GM23338 (cell line): Measurements from ENCODE around the gene FHIT. TPM values are rescaled to one million over a fixed set of nuclear protein-coding genes. Genes with fewer than 3 reads are reported as not detected.

Experiments used
- ATAC-seq: fragments of 200-7000 bp; cut with Tn5 transposase; 3 replicates; pipeline ENCODE4 v1.9.1; 2020
- DNase-seq: peaks from one replicate; pipeline ENCODE4 v3.0.0-alpha.2; 2015; ENCODE audit warnings: low spot score
- H2AFZ ChIP-seq: fragments of 200-600 bp; sonication (generic); 2 replicates; pipeline ENCODE4 v1.8.0; 2016; ENCODE audit warnings: antibody characterized with exemption, mild to moderate bottlenecking, moderate library complexity
- H3F3A ChIP-seq: fragments of 200-600 bp; sonication (generic); replicated peaks from 2 replicates; pipeline ENCODE4 v1.8.0; 2017; ENCODE audit warnings: antibody characterized with exemption, mixed run types, low read depth
- H3K27ac ChIP-seq: fragments of 200-600 bp; sonication (generic); 2 replicates; pipeline ENCODE4 v1.6.1; 2016; ENCODE audit warnings: low read depth
- H3K27me3 ChIP-seq: fragments of 200-600 bp; sonication (generic); 2 replicates; pipeline ENCODE4 v1.8.0; 2016; ENCODE audit warnings: mild to moderate bottlenecking, mixed run types, moderate library complexity; ENCODE audit not compliant: insufficient read depth
- H3K36me3 ChIP-seq: fragments of 200-600 bp; sonication (generic); 2 replicates; pipeline ENCODE4 v1.8.0; 2016; ENCODE audit warnings: mild to moderate bottlenecking; ENCODE audit not compliant: insufficient read depth
- H3K4me1 ChIP-seq: fragments of 200-600 bp; sonication (generic); 2 replicates; pipeline ENCODE4 v1.8.0; 2016; ENCODE audit warnings: mild to moderate bottlenecking, moderate library complexity; ENCODE audit not compliant: insufficient read depth
- H3K4me2 ChIP-seq: fragments of 200-600 bp; sonication (generic); 2 replicates; pipeline ENCODE4 v1.7.1; 2017; ENCODE audit warnings: mixed run types
- H3K4me3 ChIP-seq: fragments of 200-600 bp; sonication (generic); 2 replicates; pipeline ENCODE4 v1.6.1; 2016; ENCODE audit warnings: mixed run types
- H3K79me2 ChIP-seq: fragments of 200-600 bp; sonication (generic); replicated peaks from 2 replicates; pipeline ENCODE4 v1.8.0; 2017; ENCODE audit warnings: mild to moderate bottlenecking; ENCODE audit not compliant: insufficient read depth
- H3K9me2 ChIP-seq: fragments of 200-600 bp; sonication (generic); 2 replicates; pipeline ENCODE4 v1.8.0; 2017; ENCODE audit not compliant: insufficient read depth
- H4K20me1 ChIP-seq: fragments of 200-600 bp; sonication (generic); replicated peaks from 2 replicates; pipeline ENCODE4 v1.8.0; 2017; ENCODE audit warnings: mild to moderate bottlenecking; ENCODE audit not compliant: insufficient read depth
- H3K27ac Mint-ChIP-seq: 2 replicates; pipeline ENCODE4 v1.8.0; 2020; ENCODE audit warnings: inconsistent platforms, mild to moderate bottlenecking, moderate library complexity, mixed read lengths
- H3K27me3 Mint-ChIP-seq: 3 replicates; pipeline ENCODE4 v1.8.0; 2022; ENCODE audit warnings: low read depth, mild to moderate bottlenecking, moderate library complexity, mixed read lengths, inconsistent platforms; ENCODE audit not compliant: insufficient read depth, poor library complexity
- H3K36me3 Mint-ChIP-seq: 3 replicates; pipeline ENCODE4 v1.8.0; 2021; ENCODE audit warnings: low read depth, mild to moderate bottlenecking, inconsistent platforms, moderate library complexity, mixed read lengths
- H3K4me1 Mint-ChIP-seq: 3 replicates; pipeline ENCODE4 v1.8.0; 2020; ENCODE audit warnings: mild to moderate bottlenecking, inconsistent platforms, mixed read lengths
- H3K4me3 Mint-ChIP-seq: 3 replicates; pipeline ENCODE4 v1.8.0; 2021; ENCODE audit warnings: moderate library complexity, mild to moderate bottlenecking, inconsistent platforms, mixed read lengths
- H3K9me3 Mint-ChIP-seq: 3 replicates; pipeline ENCODE4 v1.8.0; 2020; ENCODE audit warnings: moderate library complexity, mild to moderate bottlenecking, inconsistent platforms, mixed read lengths
- CREB1 ChIP-seq: fragments of 250-450 bp; sonication (Bioruptor Pico); IDR thresholded peaks from 2 replicates; pipeline ENCODE4 v1.5.0; 2020; ENCODE audit warnings: low read depth, mild to moderate bottlenecking, moderate library complexity
- ETS1 ChIP-seq: IDR thresholded peaks from 2 replicates; pipeline ENCODE4 v1.6.1; 2016; ENCODE audit warnings: antibody characterized with exemption
- EZH2 ChIP-seq: fragments of 200-600 bp; sonication (generic); IDR thresholded peaks from one replicate; pipeline ENCODE4 v1.8.0; 2017; ENCODE audit warnings: antibody characterized with exemption, mild to moderate bottlenecking, low read depth; ENCODE audit not compliant: unreplicated experiment
- EZH2phosphoT487 ChIP-seq: fragments of 200-600 bp; sonication (generic); IDR thresholded peaks from one replicate; pipeline ENCODE4 v1.8.1; 2018; ENCODE audit warnings: antibody characterized with exemption; ENCODE audit not compliant: unreplicated experiment
- JUNB ChIP-seq: IDR thresholded peaks from one replicate; pipeline ENCODE4 v1.6.1; 2016; ENCODE audit warnings: antibody characterized with exemption; ENCODE audit not compliant: unreplicated experiment
- POLR2AphosphoS5 ChIP-seq: IDR thresholded peaks from 2 replicates; pipeline ENCODE4 v1.6.1; 2016; ENCODE audit warnings: antibody characterized with exemption, low read depth
- ZNF114 ChIP-seq: fragments of 250-450 bp; sonication (Bioruptor Pico); IDR thresholded peaks from 2 replicates; pipeline ENCODE4 v1.5.0; 2020; ENCODE audit warnings: mild to moderate bottlenecking, moderate library complexity
- ZNF331 ChIP-seq: fragments of 250-450 bp; sonication (Bioruptor Pico); IDR thresholded peaks from 2 replicates; pipeline ENCODE4 v1.5.0; 2020; ENCODE audit warnings: low read depth, mild to moderate bottlenecking, moderate library complexity
- ZNF462 ChIP-seq: fragments of 250-450 bp; sonication (Bioruptor Pico); IDR thresholded peaks from 2 replicates; pipeline ENCODE4 v1.5.0; 2020; ENCODE audit warnings: mild to moderate bottlenecking, moderate library complexity
- polyA plus RNA-seq: library from polyadenylated mRNA; unstranded; fragments of >200 nt; fragmentation: Nextera tagmentation; extraction: Ambion mirVana; gene quantifications from 2 replicates; pipeline ENCODE4 v1.2.1, GENCODE V29; 2016
- total RNA-seq: library from RNA; depleted of rRNA; stranded (reverse); fragments of >200 nt; shearing (Covaris generic); gene quantifications from 2 replicates; pipeline ENCODE4 v1.2.3, GENCODE V29; 2014
- TF ChIP-seq, protein P1 (sequence below), 2 experiments: fragments of 200-600 bp in 1 of 2; sonication (generic) in 1 of 2; conservative IDR thresholded peaks; 2 replicates each; pipeline versions ENCODE4 v1.5.1 to v1.6.1; 2016 to 2017; ENCODE audit warnings: antibody characterized with exemption in 2 of 2, low read depth in 2 of 2, mild to moderate bottlenecking in 2 of 2, moderate library complexity in 1 of 2

The FHIT gene
- total and polyA plus RNA-seq, 2 experiments from 2014 or later = 3.0 to 8.3 TPM

GRCh38 chr3:61180206-61180605 lies 71.0 kb downstream of the FHIT start:
- no peaks in the 10 kb centered on the region for H3K36me3 ChIP-seq
- no peak overlapping the region for H2AFZ ChIP-seq
- H3K9me2 ChIP-seq = no peaks in the 10 kb centered on the region; the same call in 1 of the 2 replicates
- no peaks in the 10 kb centered on the region for H4K20me1 ChIP-seq
- no peaks in the 10 kb centered on the region for H3K79me2 ChIP-seq
- Mint-ChIP-seq H3K27me3 (no peaks in the 10 kb centered on the region), H3K4me3 (no peak overlapping the region), H3K36me3 (0 out of 3 replicates have a peak, but pooled peaks cover 3% of the 10 kb centered on the region), H3K4me1 (peaks cover under 1% of the 10 kb centered on the region; the same call in 2 of the 3 replicates), H3K27ac (no peak overlapping the region), H3K9me3 (no peaks in the 10 kb centered on the region)
- H3F3A ChIP-seq = no peaks in the 10 kb centered on the region
- H3K4me1 ChIP-seq = no peaks in the 10 kb centered on the region
- ATAC-seq = no peak
- no peak overlapping the region for H3K4me2 ChIP-seq
- no peak for TF ChIP-seq JUNB
- no peak for TF ChIP-seq CREB1 (CRISPR knock-in tag)
- no peak for TF ChIP-seq ZNF331 (CRISPR knock-in tag)
- no peak for TF ChIP-seq EZH2phosphoT487
- no peak for TF ChIP-seq ETS1
- TF ChIP-seq POLR2AphosphoS5 = no peak
- TF ChIP-seq EZH2 = no peak
- TF ChIP-seq ZNF114 (CRISPR knock-in tag) = no peak
- TF ChIP-seq, protein P1, sequence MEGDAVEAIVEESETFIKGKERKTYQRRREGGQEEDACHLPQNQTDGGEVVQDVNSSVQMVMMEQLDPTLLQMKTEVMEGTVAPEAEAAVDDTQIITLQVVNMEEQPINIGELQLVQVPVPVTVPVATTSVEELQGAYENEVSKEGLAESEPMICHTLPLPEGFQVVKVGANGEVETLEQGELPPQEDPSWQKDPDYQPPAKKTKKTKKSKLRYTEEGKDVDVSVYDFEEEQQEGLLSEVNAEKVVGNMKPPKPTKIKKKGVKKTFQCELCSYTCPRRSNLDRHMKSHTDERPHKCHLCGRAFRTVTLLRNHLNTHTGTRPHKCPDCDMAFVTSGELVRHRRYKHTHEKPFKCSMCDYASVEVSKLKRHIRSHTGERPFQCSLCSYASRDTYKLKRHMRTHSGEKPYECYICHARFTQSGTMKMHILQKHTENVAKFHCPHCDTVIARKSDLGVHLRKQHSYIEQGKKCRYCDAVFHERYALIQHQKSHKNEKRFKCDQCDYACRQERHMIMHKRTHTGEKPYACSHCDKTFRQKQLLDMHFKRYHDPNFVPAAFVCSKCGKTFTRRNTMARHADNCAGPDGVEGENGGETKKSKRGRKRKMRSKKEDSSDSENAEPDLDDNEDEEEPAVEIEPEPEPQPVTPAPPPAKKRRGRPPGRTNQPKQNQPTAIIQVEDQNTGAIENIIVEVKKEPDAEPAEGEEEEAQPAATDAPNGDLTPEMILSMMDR (conservative IDR thresholded peaks at IDR 0.05; ENCODE audit: low read depth in 2 of 2) = no peak
- H3K27me3 ChIP-seq = no peaks in the 10 kb centered on the region
- no peak for DNase-seq
- no peak overlapping the region for H3K4me3 ChIP-seq
- no peak overlapping the region for H3K27ac ChIP-seq

DNA sequence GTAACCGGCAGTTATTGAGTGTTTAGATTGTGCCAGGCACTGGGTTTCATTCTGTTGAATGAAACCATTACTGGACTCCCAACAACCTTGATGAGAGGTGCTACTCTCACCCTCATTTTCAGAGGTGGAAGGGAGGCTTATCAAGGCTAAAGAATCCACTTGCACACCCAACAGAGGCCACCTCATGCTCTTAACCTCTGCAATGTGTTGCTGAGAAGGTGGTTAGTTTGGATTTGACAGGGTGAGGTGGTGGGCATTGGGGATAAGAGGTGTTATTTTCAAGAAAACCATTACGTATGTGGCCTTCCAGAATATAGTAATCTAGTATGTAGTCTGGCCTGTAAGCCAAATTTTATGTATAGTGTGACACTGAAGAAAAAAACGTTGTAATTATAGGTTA lies 73.1 kb downstream of the FHIT start:
- Mint-ChIP-seq H3K36me3 (0 out of 3 replicates have a peak, but pooled peaks cover 3% of the 10 kb centered on the region), H3K27me3 (no peaks in the 10 kb centered on the region), H3K4me3 (no peak overlapping the region), H3K9me3 (no peaks in the 10 kb centered on the region), H3K4me1 (peaks cover 6% of the 10 kb centered on the region; the same call in 2 of the 3 replicates), H3K27ac (no peak overlapping the region)
- Histone ChIP-seq H3K27ac (no peak overlapping the region), H3K4me3 (no peak overlapping the region), H2AFZ (no peak overlapping the region), H3K79me2 (no peaks in the 10 kb centered on the region), H3F3A (no peaks in the 10 kb centered on the region), H3K27me3 (no peaks in the 10 kb centered on the region), H3K4me1 (0 out of 2 replicates have a peak, but pooled peaks cover 7% of the 10 kb centered on the region), H3K36me3 (no peaks in the 10 kb centered on the region), H4K20me1 (no peaks in the 10 kb centered on the region), H3K9me2 (no peaks in the 10 kb centered on the region; the same call in 1 of the 2 replicates), H3K4me2 (no peak overlapping the region)
- no peak for DNase-seq
- ATAC-seq = no peak
- TF ChIP-seq POLR2AphosphoS5 (no peak), ZNF462 (CRISPR knock-in tag) (no peak), ZNF331 (CRISPR knock-in tag) (no peak)
